Tibial artery (tissue), 4 donors: ENCODE results near the gene GSTT2B.

Source experiments
- DNase-seq, 2 donors: peaks; one replicate each; pipeline ENCODE4 v3.0.0-alpha.2; 2019
- H3K27ac ChIP-seq, 2 donors: fragments of 200-600 bp; sonication (generic) in 1 of 2; 1 replicate in 1 of 2; 2 replicates in 1 of 2; pipeline ENCODE4 v1.5.1; 2018 to 2019; ENCODE audit warnings: mild to moderate bottlenecking in 1 of 2
- H3K27me3 ChIP-seq, 2 donors: fragments of 200-600 bp; sonication (generic) in 1 of 2; one replicate each; pipeline versions ENCODE4 v1.5.1 to v1.6.0; 2016 to 2019
- H3K36me3 ChIP-seq, 3 donors: fragments of 200-600 bp; sonication (generic) in 2 of 3; one replicate each; pipeline ENCODE4 v1.5.1; 2016 to 2019; ENCODE audit warnings: mild to moderate bottlenecking in 2 of 3
- H3K4me1 ChIP-seq, 4 donors: fragments of 200-600 bp; sonication (generic) in 2 of 4; 1 replicate in 3 of 4; 2 replicates in 1 of 4; pipeline ENCODE4 v1.5.1; 2016 to 2019
- H3K4me3 ChIP-seq, 2 donors: fragments of 200-600 bp; sonication (generic) in 1 of 2; 1 replicate in 1 of 2; 2 replicates in 1 of 2; pipeline ENCODE4 v1.5.1; 2018 to 2019; ENCODE audit warnings: mild to moderate bottlenecking in 2 of 2
- H3K9me3 ChIP-seq, 3 donors: fragments of 200-600 bp; sonication (generic) in 1 of 3; one replicate each; pipeline ENCODE4 v1.5.1; 2016 to 2019
- CTCF ChIP-seq, 2 experiments: fragments of 200-600 bp in 1 of 2; fragments of 450-650 bp in 1 of 2; IDR thresholded peaks; one replicate each; pipeline ENCODE4 v1.5.1; 2017 to 2019; ENCODE audit warnings: antibody characterized with exemption in 2 of 2, mild to moderate bottlenecking in 1 of 2, moderate library complexity in 1 of 2
- intact Hi-C: fragments of 100-400 bp; cut with DNase I; formaldehyde crosslinking; loops from one replicate; pipeline ENCODE4 v1.15.0; 2023; ENCODE audit warnings: low total_unique reads

GSTT2B gene

GRCh38 chr22:24007253-24008021 lies 46.4 kb upstream of the GSTT2B start:
- intact Hi-C loops = no loop called here
- no peak for TF ChIP-seq CTCF (IDR thresholded peaks at IDR 0.05)
- DNase-seq = no peak
- Histone ChIP-seq H3K36me3 (no peaks in the 10 kb centered on the region), H3K4me3 (no peak overlapping the region), H3K4me1 (peaks cover 0 to 25% (median 20%) of the 10 kb centered on the region in 4 donors), H3K27me3 (no peaks in the 10 kb centered on the region), H3K27ac (no peak overlapping the region), H3K9me3 (no peaks in the 10 kb centered on the region)

GRCh38 chr22:24006914-24007214 lies 45.9 kb upstream of the GSTT2B start:
- no peaks in the 10 kb centered on the region for H3K36me3 ChIP-seq
- no peak overlapping the region for H3K27ac ChIP-seq
- peaks cover 0 to 21% (median 15%) of the 10 kb centered on the region in 4 donors for H3K4me1 ChIP-seq
- no peaks in the 10 kb centered on the region for H3K27me3 ChIP-seq
- intact Hi-C loops = no loop called here
- H3K9me3 ChIP-seq = no peaks in the 10 kb centered on the region
- DNase-seq = no peak
- H3K4me3 ChIP-seq = no peak overlapping the region
- no peak for TF ChIP-seq CTCF (IDR thresholded peaks at IDR 0.05)

DNA sequence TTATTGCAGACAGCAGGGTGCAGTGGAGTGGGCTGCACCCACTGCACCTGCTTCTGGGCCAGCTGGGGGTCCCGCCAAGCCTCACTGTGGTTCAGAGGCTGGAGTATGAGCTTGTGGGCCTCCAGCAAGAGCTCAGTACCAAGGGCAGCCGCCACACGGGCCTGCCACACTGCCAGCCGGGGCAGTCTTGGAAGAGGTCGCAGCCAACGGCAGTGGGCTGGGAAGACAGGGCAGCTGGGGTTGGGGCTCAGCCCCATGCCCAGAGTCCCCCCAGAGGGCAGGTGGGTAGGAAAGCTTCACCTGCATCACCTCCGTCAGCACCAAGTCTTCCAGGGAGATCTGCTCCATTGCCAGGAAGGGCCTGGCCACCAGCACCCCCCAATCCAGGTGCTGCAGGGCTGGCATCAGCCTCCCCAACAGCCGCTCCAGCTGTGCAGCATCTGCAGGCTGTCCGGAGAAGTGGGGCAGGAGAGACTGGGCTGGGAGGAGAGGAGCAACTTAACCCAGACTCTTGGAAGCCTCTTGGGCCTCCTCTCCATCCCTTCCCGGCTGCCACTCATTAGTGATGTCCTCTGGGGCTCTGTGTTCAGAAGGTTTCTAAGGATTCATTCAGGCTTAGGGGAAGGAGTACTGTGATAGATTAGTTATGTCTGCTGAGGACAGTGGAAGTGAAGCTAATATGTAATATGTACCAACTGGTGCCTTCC lies 45.4 kb upstream of the GSTT2B start:
- Histone ChIP-seq H3K27me3 (no peaks in the 10 kb centered on the region), H3K9me3 (no peaks in the 10 kb centered on the region), H3K36me3 (no peaks in the 10 kb centered on the region), H3K27ac (peak overlapping the region in 1 of 2 donors; percentile 73), H3K4me1 (peaks cover 0 to 21% (median 11%) of the 10 kb centered on the region in 4 donors), H3K4me3 (no peak overlapping the region)
- intact Hi-C loops = no loop called here
- no peak for TF ChIP-seq CTCF (IDR thresholded peaks at IDR 0.05)
- DNase-seq = no peak

- intact Hi-C loops = no loop called here
- Histone ChIP-seq H3K9me3 (no peaks in the 10 kb centered on the region), H3K27me3 (no peaks in the 10 kb centered on the region), H3K27ac (peak within 1 kb of the TSS; percentile 53 to 73), H3K4me3 (no peak within 1 kb of the TSS), H3K36me3 (no peaks in the 10 kb centered on the region), H3K4me1 (peaks cover 0 to 17% (median 11%) of the 10 kb centered on the region in 4 donors)
- peak in 1 of 2 donors; percentile 87 for DNase-seq
- TF ChIP-seq CTCF (IDR thresholded peaks at IDR 0.05) = no peak
Measured at GRCh38 chr22:24005201-24005600, 44.2 kb upstream of the GSTT2B start, which contains the start of gene GSTT4. Gene GSTT4, minus strand, starts transcription at chr22:24005453. Its CDS starts 97 bp downstream, at chr22:24005356.

DNA sequence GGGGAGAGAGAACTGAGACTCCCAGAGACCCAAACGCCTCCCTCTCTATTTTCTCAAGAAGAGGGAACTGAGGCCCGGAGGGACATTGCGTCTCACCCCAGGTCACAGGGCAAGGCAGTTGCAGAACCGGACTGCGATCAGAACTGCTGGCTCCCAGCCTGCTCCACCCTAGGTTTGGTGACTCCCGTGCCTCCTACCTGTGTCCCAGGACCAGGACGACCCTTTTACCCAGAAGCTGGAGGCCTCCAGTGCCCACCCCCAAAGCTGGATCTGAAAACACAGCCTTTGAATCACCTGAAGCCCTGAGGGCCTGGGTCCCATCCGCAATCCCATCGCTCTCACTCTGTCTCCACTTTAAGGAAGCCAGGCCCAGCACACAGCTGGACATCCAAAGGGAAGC lies 42.9 kb upstream of the GSTT2B start:
- intact Hi-C loops = no loop called here
- Histone ChIP-seq H3K27me3 (no peaks in the 10 kb centered on the region), H3K36me3 (no peaks in the 10 kb centered on the region), H3K27ac (no peak overlapping the region), H3K4me3 (no peak overlapping the region), H3K4me1 (peaks cover 0 to 17% (median 11%) of the 10 kb centered on the region in 4 donors), H3K9me3 (no peaks in the 10 kb centered on the region)
- TF ChIP-seq CTCF (IDR thresholded peaks at IDR 0.05) = no peak
- no peak for DNase-seq
